Caco-2 (cell line): Measurements from ENCODE around the gene SLC27A3. TPM values are rescaled to one million over a fixed set of nuclear protein-coding genes. Genes with fewer than 3 reads are reported as not detected.

Experiments used
- BruUV-seq: library from RNA; stranded (reverse); fragments of 400-500 nt; replicated peaks from 2 replicates; lab custom pipeline; 2021; lab: Mats Ljungman, UMichigan
- CTCF ChIA-PET: fragments of 300-600 bp; sonication (Branson Sonifier 250); formaldehyde crosslinking; loops from one replicate; lab custom pipeline; 2022; ENCODE audit warnings: antibody characterized with exemption; lab: Charles Lee
- POLR2A ChIA-PET: fragments of 300-600 bp; sonication (Branson Sonifier 250); formaldehyde crosslinking; loops from one replicate; lab custom pipeline; 2022; ENCODE audit warnings: antibody characterized with exemption; lab: Charles Lee
- DNase-seq, 2 experiments: peaks; one replicate each; pipeline versions ENCODE4 v3.0.0 to v3.0.0-alpha.2; 2020 to 2022
- H3K27me3 ChIP-seq: replicated peaks from 2 replicates; pipeline ENCODE4 v1.6.0; 2011; ENCODE audit warnings: low read length; ENCODE audit not compliant: control insufficient read depth, insufficient read depth
- H3K36me3 ChIP-seq: 2 replicates; pipeline ENCODE4 v1.5.1; 2011; ENCODE audit warnings: low read length; ENCODE audit not compliant: control insufficient read depth, insufficient read depth
- H3K4me1 ChIP-seq: fragments of 250-450 bp; sonication (Bioruptor Pico); 2 replicates; pipeline ENCODE4 v1.5.1; 2020; ENCODE audit warnings: mild to moderate bottlenecking
- H3K4me3 ChIP-seq: 2 replicates; pipeline ENCODE4 v1.5.1; 2011; ENCODE audit warnings: low read depth, mild to moderate bottlenecking, control low read depth, low read length
- H3K9me3 ChIP-seq: fragments of 250-450 bp; sonication (Bioruptor Pico); 2 replicates; pipeline ENCODE4 v1.5.1; 2020; ENCODE audit warnings: mild to moderate bottlenecking, moderate library complexity
- H3K27ac Mint-ChIP-seq: one replicate; pipeline ENCODE4 v1.8.0; 2022; ENCODE audit warnings: mixed read lengths; ENCODE audit not compliant: unreplicated experiment
- H3K27me3 Mint-ChIP-seq: one replicate; pipeline ENCODE4 v1.8.0; 2022; ENCODE audit warnings: mixed read lengths; ENCODE audit not compliant: insufficient read depth, unreplicated experiment
- H3K36me3 Mint-ChIP-seq: one replicate; pipeline ENCODE4 v1.8.0; 2022; ENCODE audit warnings: mild to moderate bottlenecking, mixed read lengths; ENCODE audit not compliant: insufficient read depth, unreplicated experiment
- H3K4me1 Mint-ChIP-seq: one replicate; pipeline ENCODE4 v1.8.0; 2022; ENCODE audit warnings: low read depth, mixed read lengths; ENCODE audit not compliant: unreplicated experiment
- H3K4me3 Mint-ChIP-seq: one replicate; pipeline ENCODE4 v1.8.0; 2022; ENCODE audit warnings: mild to moderate bottlenecking, moderate library complexity, mixed read lengths; ENCODE audit not compliant: unreplicated experiment
- H3K9me3 Mint-ChIP-seq: one replicate; pipeline ENCODE4 v1.8.0; 2022; ENCODE audit warnings: mixed read lengths; ENCODE audit not compliant: unreplicated experiment
- intact Hi-C: fragments of 100-400 bp; cut with micrococcal nuclease; formaldehyde crosslinking; loops from one replicate; pipeline ENCODE4 v1.10.0; 2022; ENCODE audit not compliant: unreplicated experiment
- total RNA-seq: library from RNA; stranded (reverse); gene quantifications from 2 replicates; pipeline ENCODE4 v1.2.3, GENCODE V29; 2022
- TF ChIP-seq, protein P1 (sequence below), 2 experiments: fragments of 200-600 bp in 1 of 2; IDR thresholded peaks; 1 replicate in 1 of 2; 2 replicates in 1 of 2; pipeline versions ENCODE4 v1.5.1 to v1.8.0; 2011 to 2022; ENCODE audit warnings: antibody characterized with exemption in 1 of 2, control low read depth in 1 of 2, inconsistent platforms in 1 of 2, low read depth in 1 of 2, low read length in 1 of 2, mild to moderate bottlenecking in 1 of 2, moderate library complexity in 1 of 2; ENCODE audit not compliant: insufficient read depth in 1 of 2, severe bottlenecking in 1 of 2, unreplicated experiment in 1 of 2

SLC27A3 gene
- total RNA-seq, 1 experiment from 2014 or later, result 22.8 TPM

DNA sequence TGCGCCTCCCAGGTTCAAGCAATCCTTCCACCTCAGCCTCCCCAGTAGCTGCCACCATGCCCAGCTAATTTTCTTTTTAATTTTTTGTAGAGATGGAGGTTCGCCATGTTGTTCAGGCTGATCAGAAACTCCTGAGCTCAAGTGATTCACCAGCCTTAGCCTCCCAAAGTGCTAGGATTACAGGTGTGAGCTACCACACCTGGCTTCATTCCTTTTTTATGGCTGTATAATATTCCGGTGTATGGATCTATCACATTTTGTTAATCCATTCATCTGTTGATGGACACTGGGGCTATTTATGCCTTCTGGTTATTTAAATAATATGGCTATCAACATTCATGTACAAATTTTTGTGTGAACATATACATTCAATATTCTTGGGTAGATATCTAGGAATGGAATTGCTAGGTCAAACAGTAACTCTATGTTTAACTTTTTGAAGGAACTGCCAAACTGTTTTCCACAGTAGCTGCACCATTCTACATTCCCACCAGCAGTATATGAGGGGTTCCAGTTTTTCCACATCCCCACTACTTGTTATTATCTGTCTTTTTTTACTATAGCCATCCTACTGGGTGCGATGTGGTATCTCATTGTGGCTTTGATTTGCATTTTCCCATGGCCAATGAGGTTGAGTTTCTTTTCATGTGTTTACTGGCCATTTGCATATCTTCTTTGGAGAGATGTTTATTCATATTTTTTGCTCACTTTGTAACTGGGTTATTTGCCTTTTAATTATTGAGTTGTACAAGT lies 11.0 kb downstream of the SLC27A3 start:
- ChIA-PET POLR2A (no interaction called here), CTCF (no interaction called here)
- DNase-seq, result no peak
- no TSS peak for BruUV-seq
- Mint-ChIP-seq H3K4me3 (no peak overlapping the region), H3K4me1 (peaks cover 11% of the 10 kb centered on the region), H3K9me3 (no peaks in the 10 kb centered on the region), H3K27me3 (peaks cover 2% of the 10 kb centered on the region), H3K27ac (no peak overlapping the region), H3K36me3 (peaks cover 4% of the 10 kb centered on the region)
- intact Hi-C loops, result no loop called here
- Histone ChIP-seq H3K9me3 (no peaks in the 10 kb centered on the region), H3K36me3 (no peaks in the 10 kb centered on the region), H3K4me3 (no peak overlapping the region), H3K27me3 (no peaks in the 10 kb centered on the region), H3K4me1 (no peaks in the 10 kb centered on the region; the same call in 1 of the 2 replicates)
- TF ChIP-seq, protein P1, sequence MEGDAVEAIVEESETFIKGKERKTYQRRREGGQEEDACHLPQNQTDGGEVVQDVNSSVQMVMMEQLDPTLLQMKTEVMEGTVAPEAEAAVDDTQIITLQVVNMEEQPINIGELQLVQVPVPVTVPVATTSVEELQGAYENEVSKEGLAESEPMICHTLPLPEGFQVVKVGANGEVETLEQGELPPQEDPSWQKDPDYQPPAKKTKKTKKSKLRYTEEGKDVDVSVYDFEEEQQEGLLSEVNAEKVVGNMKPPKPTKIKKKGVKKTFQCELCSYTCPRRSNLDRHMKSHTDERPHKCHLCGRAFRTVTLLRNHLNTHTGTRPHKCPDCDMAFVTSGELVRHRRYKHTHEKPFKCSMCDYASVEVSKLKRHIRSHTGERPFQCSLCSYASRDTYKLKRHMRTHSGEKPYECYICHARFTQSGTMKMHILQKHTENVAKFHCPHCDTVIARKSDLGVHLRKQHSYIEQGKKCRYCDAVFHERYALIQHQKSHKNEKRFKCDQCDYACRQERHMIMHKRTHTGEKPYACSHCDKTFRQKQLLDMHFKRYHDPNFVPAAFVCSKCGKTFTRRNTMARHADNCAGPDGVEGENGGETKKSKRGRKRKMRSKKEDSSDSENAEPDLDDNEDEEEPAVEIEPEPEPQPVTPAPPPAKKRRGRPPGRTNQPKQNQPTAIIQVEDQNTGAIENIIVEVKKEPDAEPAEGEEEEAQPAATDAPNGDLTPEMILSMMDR (IDR thresholded peaks at IDR 0.05; ENCODE audit: insufficient read depth in 1 of 2, low read depth in 1 of 2, low read length in 1 of 2, severe bottlenecking in 1 of 2, unreplicated experiment in 1 of 2), result no peak

DNA sequence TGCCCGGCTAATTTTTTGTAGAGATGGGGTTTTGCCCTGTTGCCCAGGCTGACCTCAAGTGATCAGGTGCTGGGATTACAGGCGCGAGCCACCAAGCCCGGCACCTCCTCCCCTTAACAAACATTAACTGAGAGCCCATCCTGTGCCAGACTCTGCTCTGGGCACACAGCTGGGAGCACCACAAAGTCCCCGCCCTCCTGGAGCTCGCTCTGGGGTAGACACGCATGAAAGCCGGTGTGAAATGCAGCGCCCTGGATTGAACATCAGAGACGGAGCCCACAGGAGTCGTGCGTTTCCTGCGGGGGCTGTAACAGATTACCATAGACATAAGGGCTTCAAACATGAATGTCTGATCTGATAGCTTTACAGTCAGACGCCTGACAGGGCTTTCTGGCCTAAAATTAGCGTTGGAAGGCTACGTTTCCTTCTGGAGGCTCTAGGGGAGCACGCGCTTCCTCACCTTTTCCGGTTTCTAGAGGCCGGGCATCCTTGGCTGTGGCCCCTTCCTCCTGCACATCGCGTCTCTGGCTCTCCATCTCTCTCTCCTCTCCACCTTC lies 14.3 kb downstream of the SLC27A3 start:
- Histone ChIP-seq H3K36me3 (no peaks in the 10 kb centered on the region), H3K4me3 (no peak overlapping the region), H3K9me3 (no peaks in the 10 kb centered on the region), H3K27me3 (no peaks in the 10 kb centered on the region), H3K4me1 (no peaks in the 10 kb centered on the region; the same call in 1 of the 2 replicates)
- peaks cover 11% of the 10 kb centered on the region for H3K4me1 Mint-ChIP-seq
- TF ChIP-seq, protein P1 (IDR thresholded peaks at IDR 0.05; ENCODE audit: insufficient read depth in 1 of 2, low read depth in 1 of 2, low read length in 1 of 2, severe bottlenecking in 1 of 2, unreplicated experiment in 1 of 2), result no peak
- H3K9me3 Mint-ChIP-seq, result no peaks in the 10 kb centered on the region
- BruUV-seq, result no TSS peak
- H3K4me3 Mint-ChIP-seq, result no peak overlapping the region
- H3K27me3 Mint-ChIP-seq, result peaks cover 2% of the 10 kb centered on the region
- POLR2A ChIA-PET, result no interaction called here
- DNase-seq, result no peak
- H3K27ac Mint-ChIP-seq, result no peak overlapping the region
- CTCF ChIA-PET, result no interaction called here
- H3K36me3 Mint-ChIP-seq, result no peaks in the 10 kb centered on the region
- intact Hi-C loops, result no loop called here

DNA sequence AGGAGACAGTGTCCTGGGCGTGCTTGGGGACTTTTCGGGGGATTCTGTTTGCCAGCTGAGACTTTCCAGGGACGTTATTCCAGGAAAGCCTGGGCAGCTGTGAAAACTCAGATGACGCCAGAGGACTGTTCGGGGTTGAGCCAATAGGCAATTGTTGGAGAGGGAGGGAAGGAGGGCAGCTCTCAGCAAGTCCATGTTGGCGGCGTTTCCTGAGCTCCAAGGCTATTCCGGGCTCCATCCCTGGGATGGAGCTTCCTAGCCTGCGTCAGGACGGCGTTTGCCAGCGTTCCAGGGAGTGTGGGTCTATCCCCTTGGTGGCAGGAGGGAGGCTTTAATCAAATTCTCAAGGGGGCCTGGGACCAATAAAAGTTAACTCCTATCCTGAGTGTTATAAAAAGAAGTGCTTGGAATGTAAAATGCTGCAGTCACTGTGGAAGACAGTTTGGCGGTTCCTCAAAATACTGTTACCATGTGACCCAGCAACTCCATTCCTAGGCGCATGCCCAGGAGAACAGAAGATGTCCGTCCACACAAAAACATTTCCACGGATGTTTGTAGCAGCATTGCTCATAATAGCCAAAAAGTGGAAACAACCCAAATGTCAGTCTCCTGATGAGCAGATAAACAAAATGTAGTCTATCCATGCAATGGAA lies 15.2 kb downstream of the SLC27A3 start:
- Mint-ChIP-seq H3K4me1 (peaks cover 6% of the 10 kb centered on the region), H3K27ac (no peak overlapping the region), H3K9me3 (no peaks in the 10 kb centered on the region), H3K27me3 (peaks cover 2% of the 10 kb centered on the region), H3K4me3 (no peak overlapping the region), H3K36me3 (no peaks in the 10 kb centered on the region)
- H3K4me3 ChIP-seq, result no peak overlapping the region
- no peaks in the 10 kb centered on the region; the same call in 1 of the 2 replicates for H3K4me1 ChIP-seq
- intact Hi-C loops, result no loop called here
- no peaks in the 10 kb centered on the region for H3K27me3 ChIP-seq
- no TSS peak for BruUV-seq
- CTCF ChIA-PET, result no interaction called here
- POLR2A ChIA-PET, result no interaction called here
- no peak for DNase-seq
- TF ChIP-seq, protein P1 (IDR thresholded peaks at IDR 0.05; ENCODE audit: insufficient read depth in 1 of 2, low read depth in 1 of 2, low read length in 1 of 2, severe bottlenecking in 1 of 2, unreplicated experiment in 1 of 2), result no peak
- no peaks in the 10 kb centered on the region for H3K9me3 ChIP-seq
- no peaks in the 10 kb centered on the region for H3K36me3 ChIP-seq
